ENCODE data around the gene MYCBP2.

MYCBP2 gene

GRCh38 chr13:77338329-77338728 is 11.4 kb upstream of the MYCBP2 start:
- no peak for TF ChIP-seq CTCF (conservative IDR thresholded peaks at IDR 0.05; ENCODE audit: low read length)
- no peak for DNase-seq (ENCODE audit: low read depth)
- no peak overlapping the region for H3K4me3 ChIP-seq (ENCODE audit: low read length)

GRCh38 chr13:77337159-77337558 is 10.3 kb upstream of the MYCBP2 start:
- DNase-seq (ENCODE audit: low read depth), result no peak
- no peak for TF ChIP-seq CTCF (conservative IDR thresholded peaks at IDR 0.05; ENCODE audit: low read length)
- H3K4me3 ChIP-seq (ENCODE audit: low read length), result no peak overlapping the region

GRCh38 chr13:77335543-77335942 is 8.6 kb upstream of the MYCBP2 start:
- TF ChIP-seq CTCF (conservative IDR thresholded peaks at IDR 0.05; ENCODE audit: low read length), result no peak
- DNase-seq (ENCODE audit: low read depth), result no peak

DNA sequence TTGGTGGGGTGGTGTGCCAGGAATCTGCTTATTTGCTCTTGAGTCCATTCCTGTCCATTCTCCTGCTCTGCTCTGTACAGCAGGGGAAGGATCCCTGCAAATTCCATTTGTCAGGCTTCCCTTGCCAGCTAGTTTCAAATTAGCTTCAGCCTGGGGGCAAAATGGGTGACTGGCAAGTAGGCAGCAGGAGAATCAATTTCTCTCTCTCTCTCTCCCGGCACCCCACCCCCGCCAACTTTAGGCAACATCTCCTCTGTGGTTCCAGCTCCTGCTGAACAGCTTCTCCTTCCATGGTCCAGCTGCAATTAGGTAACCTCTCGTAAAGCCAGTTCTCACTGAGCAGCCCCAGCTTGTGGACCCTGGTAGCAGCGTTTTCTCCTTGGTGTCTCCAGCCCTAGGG is 6.7 kb upstream of the MYCBP2 start:
- H3K4me3 ChIP-seq (ENCODE audit: low read length), result no peak overlapping the region
- no peak for DNase-seq (ENCODE audit: low read depth)
- TF ChIP-seq CTCF (conservative IDR thresholded peaks at IDR 0.05; ENCODE audit: low read length), result no peak

More at GRCh38 chr13:77335543-77335942, 8.6 kb upstream of the MYCBP2 start:
- no peak overlapping the region for H3K4me3 ChIP-seq (ENCODE audit: low read length)

DNA sequence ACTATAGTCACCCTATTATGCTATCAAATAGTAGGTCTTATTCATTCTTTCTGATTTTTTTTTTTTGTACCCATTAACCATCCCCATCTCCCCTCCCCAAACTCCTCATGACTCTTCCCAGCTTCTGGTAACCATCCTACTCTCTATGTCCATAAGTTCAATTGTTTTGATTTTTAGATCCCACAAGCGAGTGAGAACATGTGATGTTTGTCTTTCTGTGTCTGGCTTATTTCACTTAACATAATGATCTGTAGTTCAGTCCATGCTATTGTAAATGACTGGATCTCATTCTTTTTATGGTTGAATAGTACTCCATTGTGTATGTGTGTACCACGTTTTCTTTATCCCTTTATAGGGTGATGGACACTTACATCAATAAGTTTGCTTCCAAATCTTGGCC is 4.5 kb upstream of the MYCBP2 start:
- TF ChIP-seq CTCF (conservative IDR thresholded peaks at IDR 0.05; ENCODE audit: low read length), result no peak
- no peak overlapping the region for H3K4me3 ChIP-seq (ENCODE audit: low read length)
- no peak for DNase-seq (ENCODE audit: low read depth)

DNA sequence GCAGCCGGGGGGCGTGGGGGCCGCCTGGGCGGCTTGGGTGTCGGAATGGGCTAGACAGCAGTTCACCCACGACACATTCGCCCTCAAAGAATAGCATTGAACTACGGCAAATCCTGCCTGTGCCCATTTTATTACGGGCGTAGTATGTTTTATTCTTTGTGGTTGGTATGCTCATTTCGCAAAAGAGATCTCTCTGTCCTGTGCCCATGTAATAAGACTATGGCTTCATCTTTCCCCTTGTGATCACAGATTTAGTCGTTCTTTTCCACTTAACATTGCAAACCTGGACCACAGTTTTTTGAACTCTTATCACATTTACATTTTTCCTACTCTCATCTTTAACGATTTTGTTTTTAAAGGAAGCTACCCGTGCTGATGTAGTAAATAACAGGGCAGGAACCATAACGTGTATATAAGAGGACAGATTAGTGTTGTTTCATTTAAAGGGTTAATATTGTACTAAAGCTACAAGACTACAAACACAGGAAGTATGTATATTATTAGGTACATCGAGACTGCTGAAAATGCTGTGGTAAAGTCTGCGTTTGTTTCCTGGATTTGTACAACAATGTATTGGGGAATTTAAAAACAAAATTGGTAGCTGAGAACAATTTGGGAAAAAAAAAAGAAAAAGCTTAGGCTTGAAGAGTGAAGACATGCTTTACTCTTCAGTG is 3.2 kb upstream of the MYCBP2 start:
- H3K4me3 ChIP-seq (ENCODE audit: low read length), result peak overlapping the region; percentile 87
- DNase-seq (ENCODE audit: low read depth), result no peak
- TF ChIP-seq CTCF (conservative IDR thresholded peaks at IDR 0.05; ENCODE audit: low read length), result no peak

DNA sequence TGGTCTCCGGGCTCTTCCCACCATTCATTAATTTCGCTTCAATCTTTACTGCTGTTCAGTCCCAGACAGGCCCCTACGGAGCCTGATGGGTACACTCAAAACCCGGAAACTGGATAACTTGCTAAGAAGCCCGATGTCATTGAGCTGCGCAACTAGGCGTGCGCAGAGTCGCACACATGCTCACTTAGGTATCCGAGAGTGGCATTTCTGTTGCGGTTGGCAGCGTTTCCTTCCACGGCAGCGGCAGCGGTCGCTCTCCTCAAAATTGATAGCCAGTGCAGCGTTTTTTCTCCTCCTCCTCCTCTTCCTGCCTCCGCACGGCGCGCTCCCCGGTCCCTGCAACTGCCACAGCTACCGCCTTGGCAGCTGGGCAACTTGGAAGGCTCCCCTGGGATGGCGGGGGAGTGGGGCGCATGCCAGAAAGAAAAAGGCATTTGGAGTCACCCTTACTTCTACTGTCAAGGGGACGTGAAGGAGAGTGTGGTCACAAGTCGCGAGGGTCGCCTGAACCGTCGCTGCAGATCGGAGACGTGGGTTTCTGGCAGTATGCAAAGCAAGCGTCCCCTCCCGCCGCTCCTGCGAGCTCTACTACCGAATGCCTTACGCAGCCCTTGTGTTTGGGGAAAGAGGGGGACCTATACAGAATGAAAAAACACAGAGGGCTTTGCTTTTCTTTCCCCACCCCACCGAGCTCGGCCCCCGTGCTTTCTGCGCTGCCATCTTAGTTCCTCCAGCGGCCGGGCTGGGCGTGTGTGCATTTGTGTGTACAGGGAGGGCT is 2.4 kb upstream of the MYCBP2 start:
- H3K4me3 ChIP-seq (ENCODE audit: low read length), result peak overlapping the region; percentile 87
- no peak for TF ChIP-seq CTCF (conservative IDR thresholded peaks at IDR 0.05; ENCODE audit: low read length)
- DNase-seq (ENCODE audit: low read depth), result peak; percentile 98

Measured in AG10803 (cell line).